ENCODE measurements around the gene EPDR1.
"Not testable (repeated sequence)": the region's sequence is repeated elsewhere in the genome, so short reads cannot be mapped to it uniquely, and the experiment has no call there.

EPDR1 gene

DNA sequence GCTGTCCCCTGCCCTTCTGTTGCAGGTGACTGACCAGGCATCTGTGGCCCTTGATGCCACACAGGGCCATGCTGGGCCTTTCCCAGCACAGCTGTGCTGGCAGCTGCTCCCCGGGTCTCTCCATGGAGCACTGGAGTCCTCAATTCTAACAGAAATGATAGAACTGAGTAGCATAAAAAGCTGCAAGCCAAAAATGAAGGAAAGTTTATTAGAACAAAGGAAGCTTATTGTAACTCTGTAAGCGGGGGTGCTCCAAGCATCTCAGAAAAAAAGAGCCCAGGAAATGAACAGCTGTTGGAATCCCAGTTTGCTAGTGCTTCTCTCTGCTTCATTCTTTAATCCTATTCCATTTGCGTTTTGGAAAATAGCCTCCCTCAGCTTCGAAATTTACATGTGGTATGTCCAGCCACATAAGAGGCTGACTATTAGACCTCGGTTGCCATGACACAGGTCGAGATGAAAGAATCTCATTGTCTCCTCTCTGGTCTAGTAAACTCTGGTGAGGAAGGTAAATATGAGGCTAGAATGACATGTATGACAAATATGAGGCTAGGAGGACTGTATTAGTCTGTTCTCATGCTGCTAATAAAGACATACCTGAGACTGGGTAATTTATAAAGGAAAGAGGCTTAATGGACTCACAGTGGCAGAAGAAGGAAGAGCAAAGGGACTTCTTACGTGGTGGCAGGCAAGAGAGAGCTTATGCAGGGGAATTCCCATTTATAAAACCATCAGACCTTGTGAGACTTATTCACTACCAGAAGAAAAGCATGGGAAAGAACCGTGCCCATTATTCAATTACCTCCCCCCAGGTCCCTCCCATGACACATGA is 23.7 kb downstream of the EPDR1 start:
- TF ChIP-seq, protein P1, sequence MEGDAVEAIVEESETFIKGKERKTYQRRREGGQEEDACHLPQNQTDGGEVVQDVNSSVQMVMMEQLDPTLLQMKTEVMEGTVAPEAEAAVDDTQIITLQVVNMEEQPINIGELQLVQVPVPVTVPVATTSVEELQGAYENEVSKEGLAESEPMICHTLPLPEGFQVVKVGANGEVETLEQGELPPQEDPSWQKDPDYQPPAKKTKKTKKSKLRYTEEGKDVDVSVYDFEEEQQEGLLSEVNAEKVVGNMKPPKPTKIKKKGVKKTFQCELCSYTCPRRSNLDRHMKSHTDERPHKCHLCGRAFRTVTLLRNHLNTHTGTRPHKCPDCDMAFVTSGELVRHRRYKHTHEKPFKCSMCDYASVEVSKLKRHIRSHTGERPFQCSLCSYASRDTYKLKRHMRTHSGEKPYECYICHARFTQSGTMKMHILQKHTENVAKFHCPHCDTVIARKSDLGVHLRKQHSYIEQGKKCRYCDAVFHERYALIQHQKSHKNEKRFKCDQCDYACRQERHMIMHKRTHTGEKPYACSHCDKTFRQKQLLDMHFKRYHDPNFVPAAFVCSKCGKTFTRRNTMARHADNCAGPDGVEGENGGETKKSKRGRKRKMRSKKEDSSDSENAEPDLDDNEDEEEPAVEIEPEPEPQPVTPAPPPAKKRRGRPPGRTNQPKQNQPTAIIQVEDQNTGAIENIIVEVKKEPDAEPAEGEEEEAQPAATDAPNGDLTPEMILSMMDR (IDR thresholded peaks at IDR 0.05) = no peak
- H3K4me3 ChIP-seq = no peak overlapping the region
- H3K27ac ChIP-seq = no peak overlapping the region
- DNase-seq (ENCODE audit: low spot score) = no peak

DNA sequence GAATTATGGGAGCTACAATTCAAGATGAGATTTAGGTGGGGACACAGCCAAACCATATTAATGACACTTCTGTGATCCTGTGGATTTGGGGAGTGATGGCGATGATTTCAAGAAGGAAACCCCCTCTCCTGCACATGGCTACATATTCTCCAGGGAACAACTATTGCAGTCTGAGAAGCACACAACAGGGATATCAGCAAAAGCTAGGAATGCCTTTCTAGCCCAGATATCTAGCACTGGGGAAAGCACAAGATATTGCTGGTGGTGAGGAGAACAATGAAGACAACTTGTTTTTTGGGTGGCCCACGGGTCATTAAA is 24.3 kb downstream of the EPDR1 start:
- TF ChIP-seq, protein P1 (IDR thresholded peaks at IDR 0.05) = no peak
- no peak for DNase-seq (ENCODE audit: low spot score)
- Histone ChIP-seq H3K27ac (no peak overlapping the region), H3K4me3 (no peak overlapping the region)

DNA sequence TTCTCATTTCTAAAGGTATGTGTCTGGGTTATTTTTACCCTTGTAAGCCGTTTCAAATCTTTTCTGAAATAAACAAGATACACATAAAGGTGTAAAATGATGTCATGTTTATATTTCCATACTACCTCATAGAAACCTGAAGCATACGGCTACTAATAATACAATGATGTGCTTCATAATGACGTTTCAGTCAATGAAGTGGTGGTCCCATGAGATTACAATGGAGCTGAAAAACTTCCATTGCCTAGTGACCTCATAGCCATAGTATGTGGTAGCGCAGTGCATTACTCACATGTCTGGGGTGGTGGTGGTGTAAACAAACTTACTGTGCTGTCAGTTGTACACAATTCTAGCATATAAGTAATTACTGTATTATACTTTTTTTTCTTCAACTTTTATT is 24.9 kb downstream of the EPDR1 start:
- TF ChIP-seq, protein P1 (IDR thresholded peaks at IDR 0.05) = no peak
- DNase-seq (ENCODE audit: low spot score) = no peak
- Histone ChIP-seq H3K4me3 (no peak overlapping the region), H3K27ac (no peak overlapping the region)

DNA sequence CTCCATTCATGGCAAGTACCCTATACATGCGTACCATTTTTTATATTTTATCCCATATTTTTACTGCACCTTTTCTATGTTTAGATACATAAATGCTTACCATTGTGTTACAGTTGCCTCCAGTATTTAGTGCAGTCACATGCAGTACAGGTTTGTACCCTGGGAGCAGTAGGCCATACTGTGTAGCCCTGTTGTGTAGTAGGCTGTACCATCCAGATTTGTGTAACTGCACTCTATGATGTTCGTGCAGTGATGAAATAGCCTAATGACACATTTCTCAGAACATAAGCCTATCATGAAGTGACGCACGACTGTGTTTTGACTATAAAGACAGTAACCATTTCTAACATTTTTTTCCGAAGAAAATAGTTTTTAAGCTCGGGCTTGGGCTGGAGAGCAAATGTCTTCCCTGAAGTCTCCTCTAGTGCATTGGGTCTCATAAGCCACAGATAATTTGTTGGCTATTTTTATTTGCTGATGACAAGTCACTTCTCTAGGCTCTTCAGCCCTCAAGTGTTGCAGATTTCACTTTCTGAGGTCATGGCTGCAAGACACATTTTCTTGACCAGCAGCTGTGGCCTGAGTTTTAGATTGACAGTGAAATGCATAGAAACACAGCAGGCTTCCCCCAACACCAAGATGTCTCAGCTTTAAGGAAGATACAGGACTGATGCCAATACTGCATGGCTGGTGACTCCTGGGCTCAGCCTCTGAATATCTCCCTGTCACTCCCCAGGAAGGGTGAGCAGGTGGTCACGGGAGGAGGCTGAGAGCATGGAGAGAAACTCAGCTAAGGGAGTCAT is 26.9 kb downstream of the EPDR1 start:
- TF ChIP-seq, protein P1 (IDR thresholded peaks at IDR 0.05) = no peak
- DNase-seq (ENCODE audit: low spot score) = no peak
- H3K4me3 ChIP-seq = no peak overlapping the region
- H3K27ac ChIP-seq = no peak overlapping the region

DNA sequence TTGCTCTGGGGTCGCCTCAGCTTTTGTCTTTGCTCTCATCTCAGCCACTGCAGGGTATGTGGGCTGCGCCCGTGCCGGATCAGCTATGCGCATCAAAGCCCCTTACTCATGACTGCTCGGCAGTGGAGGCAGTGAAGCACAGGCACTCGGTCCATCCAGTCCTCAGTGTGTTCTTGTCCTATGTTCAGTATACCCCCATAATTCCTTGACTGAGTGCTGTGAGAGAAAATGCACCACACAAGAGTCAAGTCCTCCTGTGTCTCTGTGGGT is 27.4 kb downstream of the EPDR1 start:
- Histone ChIP-seq H3K4me3 (no peak overlapping the region), H3K27ac (no peak overlapping the region)
- no peak for DNase-seq (ENCODE audit: low spot score)
- TF ChIP-seq, protein P1 (IDR thresholded peaks at IDR 0.05) = no peak

DNA sequence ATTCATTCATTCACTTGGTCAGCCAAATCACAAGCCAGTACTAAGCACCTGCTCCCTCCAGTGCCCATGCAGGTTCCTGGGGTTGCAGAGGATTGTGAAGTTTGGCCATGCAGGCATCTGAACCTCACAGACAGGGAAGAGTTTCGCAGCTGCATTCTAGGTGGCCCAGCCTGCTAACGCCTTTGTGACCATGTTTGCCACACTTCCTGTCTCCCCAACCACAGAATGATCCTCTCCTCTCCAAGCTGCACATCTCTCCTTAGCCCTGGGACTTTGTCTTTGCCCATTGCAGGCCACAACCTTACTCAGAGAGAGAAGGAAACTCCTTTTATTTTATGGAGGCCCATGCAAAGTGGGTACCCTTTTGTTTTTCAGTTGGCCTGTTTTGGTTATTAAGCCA is 31.8 kb downstream of the EPDR1 start:
- Histone ChIP-seq H3K4me3 (no peak overlapping the region), H3K27ac (no peak overlapping the region)
- TF ChIP-seq, protein P1 (IDR thresholded peaks at IDR 0.05) = no peak
- no peak for DNase-seq (ENCODE audit: low spot score)

DNA sequence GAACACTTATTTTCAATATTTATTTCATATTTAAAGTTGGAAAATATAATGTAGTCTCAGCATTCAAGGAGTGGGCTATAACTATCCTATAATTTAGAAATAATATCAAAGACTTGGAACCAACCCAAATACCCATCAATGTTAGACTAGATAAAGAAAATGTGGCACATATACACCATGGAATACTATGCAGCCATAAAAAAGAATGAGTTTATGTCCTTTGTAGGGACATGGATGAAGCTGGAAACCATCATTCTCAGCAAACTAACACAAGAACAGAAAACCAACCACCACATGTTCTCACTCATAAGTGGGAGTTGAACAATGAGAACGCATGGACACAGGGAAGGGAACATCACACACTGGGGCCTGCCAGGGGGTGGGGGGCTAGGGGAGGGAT is 33.8 kb downstream of the EPDR1 start:
- not testable (repeated sequence) for H3K4me3 ChIP-seq, H3K27ac ChIP-seq

More for the DNA sequence above, 33.8 kb downstream of the EPDR1 start:
- not testable (repeated sequence) for DNase-seq (ENCODE audit: low spot score)

Measured in coronary artery (tissue), 2 donors.